Daoy (cell line): ENCODE data around the gene CLDN19. TPM values are rescaled to one million over a fixed set of nuclear protein-coding genes. Genes with fewer than 3 reads are reported as not detected.
A peak's percentile ranks its signal among the peaks of the same experiment; 100 is the strongest.
"Not testable (repeated sequence)": the region's sequence is repeated elsewhere in the genome, so short reads cannot be mapped to it uniquely, and the experiment has no call there.

ENCODE experiments used
- DNase-seq: peaks from one replicate; pipeline ENCODE4 v3.0.0-alpha.2; 2015; ENCODE audit warnings: low read depth
- total RNA-seq: library from RNA; depleted of rRNA; stranded (reverse); fragments of >200 nt; shearing (Covaris generic); gene quantifications from 2 replicates; pipeline ENCODE4 v1.2.3, GENCODE V29; 2014

CLDN19 gene
- total RNA-seq, 1 experiment from 2014 or later = not detected

- DNase-seq = no peak
These were observed 1.3 kb downstream of the CLDN19 start for GRCh38 chr1:42738678-42739226.

DNA sequence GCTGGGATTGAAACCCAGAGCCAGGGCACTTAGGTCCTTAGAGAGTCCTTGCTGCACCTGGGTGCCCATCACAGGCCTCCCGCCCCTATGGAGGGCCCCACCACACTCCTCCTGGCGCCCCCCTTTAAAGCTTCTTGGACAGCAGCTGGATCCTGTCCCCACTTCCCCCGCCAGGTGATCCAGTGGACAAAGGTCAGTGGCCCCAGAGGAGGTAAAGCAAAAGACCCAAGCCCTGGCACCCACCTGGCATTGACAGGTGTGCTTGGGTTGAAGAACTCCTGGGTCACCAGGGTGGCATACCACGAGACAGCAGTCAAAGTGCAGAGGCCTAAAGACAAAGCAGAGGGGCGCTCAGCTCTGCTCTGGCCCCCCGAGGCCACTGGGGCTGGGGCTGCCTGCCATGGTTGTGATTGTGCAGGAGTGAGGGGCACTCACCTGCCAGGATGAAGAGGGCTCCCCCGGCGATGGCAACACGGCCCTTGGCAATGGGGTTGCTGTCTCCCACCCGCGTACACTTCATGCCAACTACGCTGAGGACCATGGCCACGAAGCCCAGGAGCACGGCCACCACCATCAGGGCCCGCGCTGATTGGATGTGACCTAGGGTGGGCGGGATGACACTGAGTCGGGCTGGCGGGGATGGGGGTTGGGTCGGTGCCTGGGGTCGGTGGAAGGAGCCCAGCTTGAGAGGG is 1.9 kb downstream of the CLDN19 start:
- no peak for DNase-seq

DNA sequence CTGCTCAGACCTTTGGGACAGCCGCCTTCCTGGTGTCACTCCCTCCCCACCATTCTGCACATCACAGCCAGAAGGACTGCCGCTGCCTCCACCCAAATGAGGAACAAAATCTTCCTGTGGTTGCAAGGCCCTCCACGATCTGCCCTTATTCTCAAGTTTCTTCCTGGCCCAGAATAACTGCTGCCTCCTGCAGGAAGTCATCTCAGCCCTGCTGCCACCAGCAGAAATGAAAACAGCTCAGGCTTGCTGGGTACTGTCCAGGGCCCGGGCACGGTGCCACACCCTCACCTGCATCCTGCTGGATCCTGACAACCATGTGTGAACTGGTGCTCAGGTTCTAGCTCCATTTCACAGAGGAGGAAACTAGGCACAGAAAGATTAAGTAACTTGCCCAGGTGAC is 2.8 kb downstream of the CLDN19 start:
- no peak for DNase-seq

DNA sequence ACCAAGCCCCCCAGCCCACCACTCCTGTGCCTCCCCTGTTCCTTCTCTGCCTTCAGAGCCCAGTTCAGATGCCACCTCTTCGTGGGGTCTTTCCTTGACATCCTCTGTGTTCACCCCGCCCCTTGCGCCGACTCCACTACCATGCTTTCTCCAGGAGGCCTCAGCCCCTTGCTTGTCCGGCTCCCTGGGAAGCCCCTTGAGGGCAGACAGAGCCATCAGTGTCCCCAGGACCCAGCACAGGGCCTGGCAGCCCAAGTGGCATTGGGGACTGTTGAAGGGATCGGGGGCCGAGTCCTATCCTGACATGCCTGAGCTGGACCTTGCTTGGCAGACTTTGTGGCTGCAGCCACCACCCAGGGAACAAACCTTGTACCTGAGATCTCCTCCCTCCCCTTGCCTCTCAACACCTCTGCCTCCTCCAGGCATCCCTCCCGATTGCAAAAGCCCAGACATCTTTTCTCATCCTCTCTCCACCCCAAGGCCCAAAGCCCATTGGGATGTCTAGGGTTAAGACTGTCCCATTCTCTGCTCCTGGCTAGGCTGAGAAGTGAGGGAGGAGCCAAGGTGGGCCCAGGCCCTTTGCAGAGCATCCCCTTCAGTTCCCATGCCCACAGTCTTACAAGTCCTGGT is 3.4 kb downstream of the CLDN19 start:
- DNase-seq = no peak

- peak; percentile 43 for DNase-seq
These were observed 3.9 kb downstream of the CLDN19 start for GRCh38 chr1:42736152-42736551.

GRCh38 chr1:42735477-42736105 is 4.4 kb downstream of the CLDN19 start:
- no peak for DNase-seq

GRCh38 chr1:42735056-42735455 is 5.0 kb downstream of the CLDN19 start:
- DNase-seq = no peak

GRCh38 chr1:42734201-42735035 is 5.6 kb downstream of the CLDN19 start:
- no peak for DNase-seq

- no peak for DNase-seq
These were observed 6.4 kb downstream of the CLDN19 start for GRCh38 chr1:42733415-42734200.

DNA sequence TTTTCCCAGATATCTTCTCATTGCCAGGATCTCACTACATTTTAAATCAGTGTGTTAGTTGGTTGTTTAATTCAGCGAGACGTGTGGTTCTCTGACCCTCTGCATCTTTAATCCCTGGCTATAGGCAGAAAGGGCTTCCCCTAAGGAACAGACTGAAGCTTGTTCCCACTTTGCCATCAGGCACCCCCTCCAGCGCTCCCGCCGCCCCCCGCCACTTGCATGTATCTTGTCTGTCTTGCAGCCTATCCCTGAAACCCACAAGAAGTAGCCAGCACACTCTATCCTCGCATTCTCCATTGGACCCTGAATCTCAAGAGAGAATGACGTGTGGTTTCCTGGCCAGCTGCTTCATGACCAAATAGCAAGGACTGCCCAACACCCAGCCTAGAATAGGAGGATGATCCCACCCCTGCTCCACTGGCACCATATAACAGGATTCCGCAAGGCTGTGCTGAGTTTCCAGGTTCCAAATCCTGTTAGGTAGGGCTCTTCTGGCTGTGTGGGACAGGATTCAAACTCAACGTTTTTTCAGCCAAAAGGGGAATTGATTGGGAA is 7.8 kb downstream of the CLDN19 start:
- DNase-seq = no peak

DNA sequence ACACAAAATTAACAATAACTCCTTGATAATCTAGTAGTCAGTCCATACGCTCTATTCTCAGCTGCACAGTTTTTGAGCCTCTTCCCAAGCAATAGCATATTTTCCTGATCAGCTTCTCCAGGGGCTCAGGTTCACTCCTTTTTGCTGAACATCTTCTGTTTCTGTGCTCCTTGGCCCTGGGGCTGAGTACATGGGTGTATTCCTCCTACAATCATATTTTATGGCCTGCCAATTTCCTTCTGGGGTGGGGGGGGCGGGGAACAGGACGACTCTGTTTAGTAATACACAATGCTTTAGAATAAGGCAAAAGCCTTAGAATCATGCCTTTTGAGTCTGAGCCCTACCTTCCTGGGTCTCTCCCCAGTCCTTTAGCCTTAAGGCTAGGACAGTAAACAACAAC is 8.5 kb downstream of the CLDN19 start:
- no peak for DNase-seq

GRCh38 chr1:42730988-42731387 is 9.0 kb downstream of the CLDN19 start:
- no peak for DNase-seq

DNA sequence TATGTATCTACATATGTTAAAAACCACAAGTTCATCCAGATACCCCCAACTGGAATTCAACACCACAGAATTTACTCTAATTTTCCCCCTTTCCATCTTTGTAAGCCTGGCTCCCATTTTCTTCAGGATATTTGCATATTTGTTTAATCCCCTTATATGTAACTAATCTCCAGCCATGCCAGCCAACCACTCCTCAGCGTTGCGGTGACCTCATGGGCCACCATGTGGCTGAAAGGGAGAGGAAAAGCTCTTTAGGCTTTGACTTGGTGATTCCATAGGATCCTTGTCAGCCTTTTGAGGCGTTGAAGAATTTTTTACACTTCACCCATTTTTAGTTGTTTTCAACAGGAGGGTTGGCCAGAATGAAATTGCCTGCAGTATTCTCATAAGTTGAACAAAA is 10.0 kb downstream of the CLDN19 start:
- no peak for DNase-seq

- not testable (repeated sequence) for DNase-seq
These were observed 14.2 kb downstream of the CLDN19 start for GRCh38 chr1:42725820-42726219.

GRCh38 chr1:42723511-42723910 is 16.5 kb downstream of the CLDN19 start:
- peak; percentile 44 for DNase-seq

- not testable (repeated sequence) for DNase-seq
These were observed 17.6 kb downstream of the CLDN19 start for GRCh38 chr1:42722403-42722802.

DNA sequence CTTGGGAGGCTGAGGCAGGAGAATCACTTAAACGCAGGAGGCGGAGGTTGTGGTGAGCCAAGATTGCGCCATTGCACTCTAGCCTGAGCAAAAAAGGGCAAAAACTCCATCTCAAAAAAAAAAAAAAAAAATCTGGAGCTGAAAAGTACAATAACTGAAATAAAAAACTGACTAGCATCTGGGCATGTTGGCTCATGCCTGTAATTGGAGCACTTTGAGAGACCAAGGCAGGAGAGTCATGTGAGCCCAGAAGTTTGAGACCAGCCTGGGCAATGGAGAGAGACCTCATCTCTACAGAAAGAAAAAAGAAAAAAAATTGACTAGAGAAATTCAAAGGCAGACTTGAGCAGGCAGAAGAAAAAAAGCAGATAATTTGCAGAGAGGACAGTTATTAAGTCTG is 18.1 kb downstream of the CLDN19 start:
- DNase-seq = no peak

DNA sequence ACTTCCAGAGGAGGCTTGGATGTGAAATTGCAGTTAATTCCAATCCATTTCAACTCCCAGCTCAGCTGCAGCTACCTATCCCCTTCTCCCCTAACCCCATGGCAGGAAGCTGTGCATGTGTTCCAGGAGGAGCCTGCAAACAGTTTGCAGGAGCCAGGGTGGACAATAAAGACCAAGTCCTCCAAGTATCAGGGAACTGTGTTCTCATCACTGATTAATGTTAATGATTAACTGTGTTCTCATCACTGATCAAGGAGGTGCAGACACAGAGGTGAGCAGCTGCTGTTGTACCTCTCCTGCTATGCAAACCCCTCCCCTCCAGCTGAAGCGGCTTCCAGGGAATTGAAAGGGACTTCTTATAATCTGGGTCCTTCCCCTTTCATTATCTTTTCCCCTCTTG is 19.2 kb downstream of the CLDN19 start:
- no peak for DNase-seq

- DNase-seq = not testable (repeated sequence)
These were observed 25.6 kb downstream of the CLDN19 start for GRCh38 chr1:42714441-42714840.

DNA sequence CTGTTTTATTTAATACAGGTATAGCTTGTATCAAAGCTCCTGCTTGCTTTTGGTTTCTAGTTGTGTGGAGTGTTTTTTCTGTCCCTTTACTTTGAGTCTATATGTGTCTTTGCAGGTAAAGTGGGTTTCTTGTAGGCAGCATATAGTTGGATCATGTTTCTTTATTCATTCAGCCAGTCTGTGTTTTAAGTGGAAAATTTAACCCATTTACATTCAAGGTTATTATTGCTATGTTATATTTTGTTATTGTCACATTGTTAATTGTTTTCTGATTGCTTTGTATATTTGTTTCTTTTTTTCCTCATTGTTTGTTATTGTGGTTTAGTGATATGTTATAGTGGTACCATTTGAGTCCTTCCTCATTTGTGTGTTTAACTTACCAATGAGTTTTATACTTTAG is 26.7 kb downstream of the CLDN19 start:
- DNase-seq = no peak

- DNase-seq = not testable (repeated sequence)
These were observed 27.2 kb downstream of the CLDN19 start for GRCh38 chr1:42712808-42713207.
